ENCODE data around the gene DGCR8. TPM values are rescaled to one million over a fixed set of nuclear protein-coding genes. Genes with fewer than 3 reads are reported as not detected.

DGCR8 gene
- total and polyA plus RNA-seq, 5 donors, result 11.2 to 18.6 (median 16.4) TPM

GRCh38 chr22:20086101-20086599, 6.1 kb downstream of the DGCR8 start:
- Histone ChIP-seq H3K4me3 (ENCODE audit: low read length) (no peak overlapping the region), H3K27me3 (ENCODE audit: control insufficient read depth, insufficient read depth) (no peaks in the 10 kb centered on the region), H3K4me1 (ENCODE audit: control insufficient read depth, insufficient read depth, low read length) (peaks cover 24% of the 10 kb centered on the region), H3K27ac (ENCODE audit: low read length) (no peak overlapping the region), H3K9me3 (ENCODE audit: control insufficient read depth, low read length) (no peaks in the 10 kb centered on the region)
- ATAC-seq (no peak), DNase-seq (no peak)
- intact Hi-C loops (cut with DNase I), result no loop called here
- WGBS, result 91% methylated on average over 24 of the region's 24 CpGs

- Histone ChIP-seq H3K9me3 (ENCODE audit: control insufficient read depth, low read length) (no peaks in the 10 kb centered on the region), H3K27me3 (ENCODE audit: control insufficient read depth, insufficient read depth) (no peaks in the 10 kb centered on the region), H3K4me1 (ENCODE audit: control insufficient read depth, insufficient read depth, low read length) (peaks cover 18% of the 10 kb centered on the region), H3K4me3 (ENCODE audit: low read length) (no peak overlapping the region), H3K27ac (ENCODE audit: low read length) (no peak overlapping the region)
- ATAC-seq (no peak), DNase-seq (no peak)
- 97% methylated on average over 5 of the region's 5 CpGs for WGBS
- intact Hi-C loops (cut with DNase I), result no loop called here
Measured at GRCh38 chr22:20086763-20087162, 6.7 kb downstream of the DGCR8 start.

GRCh38 chr22:20087319-20088262, 7.5 kb downstream of the DGCR8 start:
- intact Hi-C loops (cut with DNase I), result no loop called here
- H3K9me3 ChIP-seq (ENCODE audit: control insufficient read depth, low read length), result no peaks in the 10 kb centered on the region
- no peak overlapping the region for H3K4me3 ChIP-seq (ENCODE audit: low read length)
- H3K27me3 ChIP-seq (ENCODE audit: control insufficient read depth, insufficient read depth), result no peaks in the 10 kb centered on the region
- peaks cover 16% of the 10 kb centered on the region for H3K4me1 ChIP-seq (ENCODE audit: control insufficient read depth, insufficient read depth, low read length)
- ATAC-seq, result no peak
- H3K27ac ChIP-seq (ENCODE audit: low read length), result no peak overlapping the region
- no peak for DNase-seq
- WGBS, result 92% methylated on average over 14 of the region's 14 CpGs

- ATAC-seq, result no peak
- intact Hi-C loops (cut with DNase I), result no loop called here
- no peak for DNase-seq
- H3K4me3 ChIP-seq (ENCODE audit: low read length), result no peak overlapping the region
- no peak overlapping the region for H3K27ac ChIP-seq (ENCODE audit: low read length)
- peaks cover 11% of the 10 kb centered on the region for H3K4me1 ChIP-seq (ENCODE audit: control insufficient read depth, insufficient read depth, low read length)
- no peaks in the 10 kb centered on the region for H3K27me3 ChIP-seq (ENCODE audit: control insufficient read depth, insufficient read depth)
- H3K9me3 ChIP-seq (ENCODE audit: control insufficient read depth, low read length), result no peaks in the 10 kb centered on the region
- WGBS, result 89% methylated on average over 8 of the region's 8 CpGs
Measured at GRCh38 chr22:20088263-20088648, 8.2 kb downstream of the DGCR8 start.

- WGBS, result 90% methylated on average over 17 of the region's 17 CpGs
- no peak overlapping the region for H3K4me3 ChIP-seq (ENCODE audit: low read length)
- ATAC-seq (no peak), DNase-seq (no peak)
- peaks cover 8% of the 10 kb centered on the region for H3K4me1 ChIP-seq (ENCODE audit: control insufficient read depth, insufficient read depth, low read length)
- intact Hi-C loops (cut with DNase I), result no loop called here
- no peaks in the 10 kb centered on the region for H3K9me3 ChIP-seq (ENCODE audit: control insufficient read depth, low read length)
- no peak overlapping the region for H3K27ac ChIP-seq (ENCODE audit: low read length)
- no peaks in the 10 kb centered on the region for H3K27me3 ChIP-seq (ENCODE audit: control insufficient read depth, insufficient read depth)
Measured at GRCh38 chr22:20089226-20089976, 9.4 kb downstream of the DGCR8 start.

GRCh38 chr22:20089977-20090729, 10.1 kb downstream of the DGCR8 start:
- Histone ChIP-seq H3K27me3 (ENCODE audit: control insufficient read depth, insufficient read depth) (no peaks in the 10 kb centered on the region), H3K4me1 (ENCODE audit: control insufficient read depth, insufficient read depth, low read length) (peaks cover under 1% of the 10 kb centered on the region), H3K27ac (ENCODE audit: low read length) (no peak overlapping the region), H3K9me3 (ENCODE audit: control insufficient read depth, low read length) (no peaks in the 10 kb centered on the region), H3K4me3 (ENCODE audit: low read length) (no peak overlapping the region)
- ATAC-seq, result no peak
- DNase-seq, result no peak
- intact Hi-C loops (cut with DNase I), result loop anchor here in 1 of 4 donors (10.0 kb wide), 1 partner anchor 695 kb away; no protein-coding TSS in a partner anchor
- 91% methylated on average over 11 of the region's 11 CpGs for WGBS

- H3K27ac ChIP-seq (ENCODE audit: low read length), result no peak overlapping the region
- intact Hi-C loops (cut with DNase I), result loop anchor here in 1 of 4 donors (10.0 kb wide), 1 partner anchor 696 kb away; no protein-coding TSS in a partner anchor
- DNase-seq, result no peak
Measured at GRCh38 chr22:20090730-20091240, 10.7 kb downstream of the DGCR8 start.

GRCh38 chr22:20091690-20092476, 11.8 kb downstream of the DGCR8 start:
- DNase-seq, result no peak
- Histone ChIP-seq H3K27ac (ENCODE audit: low read length) (no peak overlapping the region), H3K9me3 (ENCODE audit: control insufficient read depth, low read length) (no peaks in the 10 kb centered on the region), H3K27me3 (ENCODE audit: control insufficient read depth, insufficient read depth) (no peaks in the 10 kb centered on the region), H3K4me3 (ENCODE audit: low read length) (no peak overlapping the region), H3K4me1 (ENCODE audit: control insufficient read depth, insufficient read depth, low read length) (no peaks in the 10 kb centered on the region)
- no peak for ATAC-seq
- intact Hi-C loops (cut with DNase I), result loop anchor here in 1 of 4 donors (10.0 kb wide), 1 partner anchor 697 kb away; no protein-coding TSS in a partner anchor
- WGBS, result 92% methylated on average over 16 of the region's 16 CpGs

More at GRCh38 chr22:20090730-20091240, 10.7 kb downstream of the DGCR8 start:
- whole genome bisulfite sequencing, result 88% methylated on average over 9 of the region's 9 CpGs
- no peaks in the 10 kb centered on the region for H3K4me1 ChIP-seq (ENCODE audit: control insufficient read depth, insufficient read depth, low read length)
- no peaks in the 10 kb centered on the region for H3K27me3 ChIP-seq (ENCODE audit: control insufficient read depth, insufficient read depth)
- no peaks in the 10 kb centered on the region for H3K9me3 ChIP-seq (ENCODE audit: control insufficient read depth, low read length)
- ATAC-seq, result no peak
- no peak overlapping the region for H3K4me3 ChIP-seq (ENCODE audit: low read length)

- Histone ChIP-seq H3K27ac (ENCODE audit: low read length) (no peak overlapping the region), H3K9me3 (ENCODE audit: control insufficient read depth, low read length) (no peaks in the 10 kb centered on the region), H3K4me1 (ENCODE audit: control insufficient read depth, insufficient read depth, low read length) (no peaks in the 10 kb centered on the region), H3K27me3 (ENCODE audit: control insufficient read depth, insufficient read depth) (no peaks in the 10 kb centered on the region), H3K4me3 (ENCODE audit: low read length) (no peak overlapping the region)
- ATAC-seq (no peak), DNase-seq (no peak)
- 92% methylated on average over 11 of the region's 11 CpGs for WGBS
- intact Hi-C loops (cut with DNase I), result loop anchor here in 1 of 4 donors (10.0 kb wide), 1 partner anchor 698 kb away; no protein-coding TSS in a partner anchor
Measured at GRCh38 chr22:20092477-20092854, 12.4 kb downstream of the DGCR8 start.
